ENCODE results near the gene ST3GAL6. TPM values are rescaled to one million over a fixed set of nuclear protein-coding genes. Genes with fewer than 3 reads are reported as not detected.

Gene ST3GAL6
- total and polyA plus RNA-seq, 2 experiments from 2014 or later, result 41.1 to 41.7 TPM

DNA sequence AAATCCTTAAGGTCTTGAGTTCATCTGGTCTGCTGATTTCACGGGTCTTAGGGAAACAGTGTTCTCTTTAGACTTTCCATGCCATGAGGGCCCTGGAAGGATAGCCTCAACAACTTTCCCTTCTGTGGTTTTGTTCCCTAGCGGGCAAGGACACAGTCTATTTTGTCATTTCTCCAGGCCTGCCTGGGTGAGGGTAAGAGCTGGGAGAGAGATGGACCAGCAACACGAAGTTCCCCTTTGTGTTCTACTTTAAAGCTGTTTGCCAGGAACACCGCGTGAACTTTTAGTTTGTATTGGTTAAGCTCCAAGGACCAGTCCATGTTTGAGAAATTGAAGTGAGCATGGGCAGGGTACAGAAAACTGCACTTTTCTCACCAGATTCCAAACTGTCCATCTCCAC is 20.9 kb downstream of the ST3GAL6 start:
- Histone ChIP-seq H3K27ac (no peak overlapping the region), H3K36me3 (peaks cover 16% of the 10 kb centered on the region), H3K4me1 (ENCODE audit: low read depth) (peaks cover 30% of the 10 kb centered on the region), H3K4me3 (no peak overlapping the region), H3K27me3 (no peaks in the 10 kb centered on the region), H3K9me3 (ENCODE audit: low read depth) (no peaks in the 10 kb centered on the region)
- TF ChIP-seq, protein P1, sequence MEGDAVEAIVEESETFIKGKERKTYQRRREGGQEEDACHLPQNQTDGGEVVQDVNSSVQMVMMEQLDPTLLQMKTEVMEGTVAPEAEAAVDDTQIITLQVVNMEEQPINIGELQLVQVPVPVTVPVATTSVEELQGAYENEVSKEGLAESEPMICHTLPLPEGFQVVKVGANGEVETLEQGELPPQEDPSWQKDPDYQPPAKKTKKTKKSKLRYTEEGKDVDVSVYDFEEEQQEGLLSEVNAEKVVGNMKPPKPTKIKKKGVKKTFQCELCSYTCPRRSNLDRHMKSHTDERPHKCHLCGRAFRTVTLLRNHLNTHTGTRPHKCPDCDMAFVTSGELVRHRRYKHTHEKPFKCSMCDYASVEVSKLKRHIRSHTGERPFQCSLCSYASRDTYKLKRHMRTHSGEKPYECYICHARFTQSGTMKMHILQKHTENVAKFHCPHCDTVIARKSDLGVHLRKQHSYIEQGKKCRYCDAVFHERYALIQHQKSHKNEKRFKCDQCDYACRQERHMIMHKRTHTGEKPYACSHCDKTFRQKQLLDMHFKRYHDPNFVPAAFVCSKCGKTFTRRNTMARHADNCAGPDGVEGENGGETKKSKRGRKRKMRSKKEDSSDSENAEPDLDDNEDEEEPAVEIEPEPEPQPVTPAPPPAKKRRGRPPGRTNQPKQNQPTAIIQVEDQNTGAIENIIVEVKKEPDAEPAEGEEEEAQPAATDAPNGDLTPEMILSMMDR (IDR thresholded peaks at IDR 0.05; ENCODE audit: low read depth, low read length), result no peak
- peak in 1 of 2 donors; percentile 53 for DNase-seq (ENCODE audit: low read depth in 1 of 2, low spot score in 1 of 2)

DNA sequence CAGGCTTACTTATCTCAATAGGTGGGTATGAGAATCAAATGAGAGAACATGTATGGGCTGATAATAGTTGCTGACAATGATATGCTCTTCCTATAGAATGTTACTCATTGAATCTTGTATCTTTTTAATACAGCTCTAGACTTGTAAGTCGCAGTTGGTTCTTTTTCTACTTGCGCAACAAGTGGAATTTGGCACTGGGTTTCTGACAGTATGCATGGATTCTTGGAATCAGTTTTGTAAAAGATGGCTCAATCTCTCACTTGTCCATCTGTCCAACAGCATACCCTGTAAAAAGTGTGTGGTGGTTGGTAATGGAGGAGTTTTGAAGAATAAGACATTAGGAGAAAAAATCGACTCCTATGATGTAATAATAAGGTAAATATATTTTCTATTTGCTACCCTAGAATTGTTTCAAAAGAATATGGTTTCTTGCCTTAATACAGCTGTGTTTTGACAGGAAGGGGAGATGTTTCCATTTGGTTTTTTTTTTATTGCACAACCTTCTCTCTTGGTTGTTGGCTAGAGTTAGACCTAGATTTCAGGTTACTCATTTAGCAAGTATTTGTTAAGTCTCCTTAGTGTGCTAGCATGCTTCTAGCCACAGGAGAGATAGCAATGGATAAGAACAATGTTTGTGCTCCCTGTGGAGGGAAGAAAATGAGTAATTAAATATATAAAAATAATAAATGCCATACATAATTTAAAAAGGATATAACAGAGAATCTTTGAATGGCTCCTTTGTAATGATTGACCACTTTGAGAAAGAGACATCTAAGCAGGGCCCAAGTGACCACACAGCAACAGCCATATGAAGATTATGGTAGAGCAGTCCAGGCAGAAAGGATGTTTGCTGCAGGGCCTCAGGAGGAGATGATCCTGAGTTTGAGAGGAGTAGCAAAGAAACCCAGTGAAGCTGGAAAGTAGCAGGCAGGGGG is 21.8 kb downstream of the ST3GAL6 start:
- peaks cover 30% of the 10 kb centered on the region for H3K4me1 ChIP-seq (ENCODE audit: low read depth)
- H3K4me3 ChIP-seq, result no peak overlapping the region
- H3K9me3 ChIP-seq (ENCODE audit: low read depth), result no peaks in the 10 kb centered on the region
- TF ChIP-seq, protein P1 (IDR thresholded peaks at IDR 0.05; ENCODE audit: low read depth, low read length), result no peak
- H3K36me3 ChIP-seq, result peaks cover 16% of the 10 kb centered on the region
- DNase-seq (ENCODE audit: low read depth in 1 of 2, low spot score in 1 of 2), result peak in 1 of 2 donors; percentile 94
- H3K27ac ChIP-seq, result no peak overlapping the region
- H3K27me3 ChIP-seq, result no peaks in the 10 kb centered on the region

DNA sequence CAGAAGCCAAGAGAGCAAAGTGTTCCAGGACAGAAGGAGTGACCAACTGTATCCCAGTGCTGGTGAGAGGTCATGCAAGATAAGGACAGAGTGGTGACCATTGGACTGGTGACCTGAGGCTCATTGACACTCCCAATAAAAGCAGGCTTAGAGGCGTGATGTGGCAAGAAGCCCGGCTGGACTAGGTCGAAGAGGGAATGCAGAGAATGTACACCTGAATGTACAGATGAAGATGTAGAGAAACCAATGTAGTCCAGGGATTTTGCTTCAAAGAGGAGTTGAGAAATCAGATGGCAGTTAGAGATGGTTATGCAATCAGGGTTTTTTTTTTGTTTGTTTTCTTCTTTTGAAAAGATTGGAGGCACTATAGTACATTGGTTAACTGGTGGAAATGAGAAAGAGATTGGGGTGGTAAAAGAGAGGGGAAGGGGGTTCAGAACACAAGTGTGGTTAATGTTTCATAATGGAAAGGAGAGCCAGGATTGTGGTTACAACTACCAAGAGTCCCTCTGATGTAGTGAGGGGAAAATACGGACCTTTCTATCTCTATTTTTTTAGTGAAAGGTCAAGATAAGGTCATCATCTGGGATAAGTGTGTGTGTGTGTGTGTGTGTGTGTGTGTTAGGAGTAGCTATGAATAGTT is 23.3 kb downstream of the ST3GAL6 start:
- TF ChIP-seq, protein P1 (IDR thresholded peaks at IDR 0.05; ENCODE audit: low read depth, low read length), result no peak
- H3K4me3 ChIP-seq, result no peak overlapping the region
- H3K4me1 ChIP-seq (ENCODE audit: low read depth), result peaks cover 30% of the 10 kb centered on the region
- peaks cover 19% of the 10 kb centered on the region for H3K36me3 ChIP-seq
- peak in 1 of 2 donors; percentile 64 for DNase-seq (ENCODE audit: low read depth in 1 of 2, low spot score in 1 of 2)
- H3K27me3 ChIP-seq, result no peaks in the 10 kb centered on the region
- no peak overlapping the region for H3K27ac ChIP-seq
- no peaks in the 10 kb centered on the region for H3K9me3 ChIP-seq (ENCODE audit: low read depth)

DNA sequence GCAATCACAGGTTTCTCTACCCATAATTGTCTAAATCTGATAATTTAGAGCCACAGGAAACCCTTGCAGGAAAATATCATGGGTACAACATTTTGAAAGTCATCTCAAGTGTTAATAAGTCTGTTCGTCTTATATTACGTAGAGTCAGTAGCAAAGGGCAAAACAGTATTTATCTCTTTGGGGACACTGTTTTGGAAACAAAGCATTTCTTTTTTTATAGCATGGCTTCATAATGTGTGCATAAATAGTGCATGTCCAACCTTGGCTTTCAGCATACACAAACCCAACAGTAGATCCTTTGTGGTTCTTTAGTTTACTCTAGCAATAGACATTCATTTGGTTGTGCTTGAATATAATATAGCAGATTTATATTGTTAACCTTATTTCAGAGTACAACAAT is 24.0 kb downstream of the ST3GAL6 start:
- no peak overlapping the region for H3K27ac ChIP-seq
- TF ChIP-seq, protein P1 (IDR thresholded peaks at IDR 0.05; ENCODE audit: low read depth, low read length), result no peak
- H3K36me3 ChIP-seq, result peaks cover 22% of the 10 kb centered on the region
- H3K4me3 ChIP-seq, result no peak overlapping the region
- H3K9me3 ChIP-seq (ENCODE audit: low read depth), result no peaks in the 10 kb centered on the region
- peaks cover 30% of the 10 kb centered on the region for H3K4me1 ChIP-seq (ENCODE audit: low read depth)
- no peaks in the 10 kb centered on the region for H3K27me3 ChIP-seq
- DNase-seq (ENCODE audit: low read depth in 1 of 2, low spot score in 1 of 2), result no peak

DNA sequence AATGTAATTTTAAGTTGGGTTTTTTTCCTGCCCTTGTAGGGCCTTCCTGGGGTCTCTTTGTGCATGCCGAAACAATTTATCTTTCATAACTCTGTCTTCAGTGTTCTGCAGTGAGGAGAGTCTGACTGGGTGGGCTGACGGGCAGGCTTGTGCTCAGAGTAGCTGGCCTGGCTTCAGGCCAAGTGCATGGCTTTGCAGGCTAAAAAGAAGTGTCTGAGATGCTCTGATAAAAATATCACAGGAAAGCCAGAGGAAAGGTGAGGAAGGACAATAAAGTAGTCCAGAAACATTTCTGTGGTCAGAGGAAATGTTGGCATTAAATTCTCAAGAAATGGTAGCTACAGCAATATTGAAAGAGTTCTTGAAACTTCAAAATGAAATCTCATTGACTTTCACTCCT is 25.5 kb downstream of the ST3GAL6 start:
- H3K4me3 ChIP-seq, result no peak overlapping the region
- H3K9me3 ChIP-seq (ENCODE audit: low read depth), result no peaks in the 10 kb centered on the region
- TF ChIP-seq, protein P1 (IDR thresholded peaks at IDR 0.05; ENCODE audit: low read depth, low read length), result no peak
- peaks cover 15% of the 10 kb centered on the region for H3K36me3 ChIP-seq
- H3K4me1 ChIP-seq (ENCODE audit: low read depth), result peaks cover 30% of the 10 kb centered on the region
- peak; percentile 60 to 82 for DNase-seq (ENCODE audit: low read depth in 1 of 2, low spot score in 1 of 2)
- peak overlapping the region; percentile 48 for H3K27ac ChIP-seq
- no peaks in the 10 kb centered on the region for H3K27me3 ChIP-seq

Measured in cardiac muscle cell (in vitro differentiated cells and primary cell).